Measurements from ENCODE around the gene NEK9.
A peak's percentile ranks its signal among the peaks of the same experiment; 100 is the strongest.

The NEK9 gene

DNA sequence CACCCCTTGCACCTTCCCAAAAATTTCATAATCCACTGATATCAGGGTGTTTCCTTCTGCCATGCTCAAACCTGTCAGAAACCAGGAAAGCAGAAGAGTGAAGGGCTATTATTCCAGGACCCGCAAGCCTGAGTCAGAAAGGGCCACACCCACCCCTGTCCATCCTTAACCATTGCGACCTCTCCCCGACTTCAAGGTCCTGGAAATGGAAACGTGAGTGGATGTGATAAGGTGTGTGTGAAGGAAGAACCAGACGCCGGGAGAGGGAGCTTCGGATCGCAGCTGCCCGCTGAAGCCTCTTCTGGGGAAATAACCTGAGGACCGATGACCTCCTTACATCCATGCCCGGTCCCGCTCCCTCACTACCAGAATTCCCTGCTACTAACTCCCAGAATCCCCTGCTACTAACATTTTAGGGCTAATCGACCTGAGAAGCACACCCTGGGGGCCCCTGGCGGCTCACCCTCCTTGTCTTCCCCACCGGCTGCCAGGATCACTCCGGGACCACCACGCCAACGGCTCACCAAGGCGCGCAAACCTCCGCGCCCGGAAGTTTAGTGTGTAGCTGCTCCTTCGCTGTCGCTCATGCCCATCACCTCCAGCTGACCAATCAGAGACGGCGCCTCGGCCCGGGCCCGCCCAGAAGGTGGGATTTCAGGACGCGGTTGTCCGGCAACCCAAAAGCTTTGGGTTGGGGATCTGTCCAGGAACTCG is 63.2 kb downstream of the NEK9 start, which contains the start of gene ACYP1:
TSS of gene ACYP1 (minus strand) at position 534 of the 714 bp plus-strand sequence. CDS start at position 63, 471 bp downstream.
- DNase-seq: peak; percentile 39

DNA sequence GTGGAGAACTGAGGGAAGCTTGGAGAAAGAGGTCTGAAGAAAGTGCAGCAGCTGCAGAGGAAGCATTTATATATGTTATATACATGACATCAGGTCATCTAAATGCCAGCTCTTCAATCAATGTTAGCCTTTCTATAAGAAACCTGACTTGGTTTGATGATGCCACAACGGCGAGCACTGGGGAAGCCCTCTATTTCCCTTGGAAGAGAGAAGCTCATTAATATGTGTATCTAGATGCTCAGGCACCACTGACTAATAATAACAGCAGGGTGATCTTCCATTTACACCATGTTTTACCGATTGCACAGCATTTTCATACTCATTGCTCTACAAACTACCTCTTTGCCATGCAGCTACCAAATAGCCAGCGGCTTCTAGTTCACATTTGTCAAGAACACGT is 63.8 kb downstream of the NEK9 start:
- DNase-seq: no peak

DNA sequence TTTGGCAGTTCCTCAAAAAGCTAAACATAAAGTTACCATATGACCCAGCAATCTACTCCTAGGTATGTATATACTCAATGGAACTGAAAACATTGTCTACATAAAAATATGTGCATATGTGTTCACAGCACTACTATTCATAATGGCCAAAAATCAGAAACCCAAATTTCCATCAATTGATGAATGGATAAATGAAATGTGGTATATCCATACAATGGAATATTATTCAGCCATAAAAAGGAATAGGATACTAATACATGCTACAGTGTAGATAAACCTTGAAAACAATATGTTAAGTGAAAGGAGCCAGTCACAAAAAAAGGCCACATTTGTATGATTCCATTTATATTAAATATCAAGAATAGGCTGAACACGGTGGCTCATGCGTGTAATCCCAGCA is 66.4 kb downstream of the NEK9 start:
- DNase-seq: no peak

DNA sequence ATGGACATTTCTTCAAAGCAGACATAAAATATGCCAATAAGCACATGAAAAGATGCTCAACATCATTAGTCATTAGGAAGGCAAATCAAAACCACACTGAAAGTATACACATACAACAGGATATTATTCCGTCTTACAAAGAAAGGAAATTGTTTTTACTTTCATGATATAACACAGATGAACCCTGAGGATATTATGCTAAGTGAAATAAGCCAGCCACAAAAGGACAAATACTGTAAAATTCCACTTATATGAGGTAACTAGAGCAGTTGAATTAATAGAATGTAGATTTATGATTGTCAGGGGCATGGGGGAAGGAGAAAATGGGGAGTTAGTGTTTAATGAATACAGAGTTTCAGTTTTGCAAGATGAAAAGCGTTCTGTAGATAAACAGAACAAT is 67.2 kb downstream of the NEK9 start:
- no peak for DNase-seq

DNA sequence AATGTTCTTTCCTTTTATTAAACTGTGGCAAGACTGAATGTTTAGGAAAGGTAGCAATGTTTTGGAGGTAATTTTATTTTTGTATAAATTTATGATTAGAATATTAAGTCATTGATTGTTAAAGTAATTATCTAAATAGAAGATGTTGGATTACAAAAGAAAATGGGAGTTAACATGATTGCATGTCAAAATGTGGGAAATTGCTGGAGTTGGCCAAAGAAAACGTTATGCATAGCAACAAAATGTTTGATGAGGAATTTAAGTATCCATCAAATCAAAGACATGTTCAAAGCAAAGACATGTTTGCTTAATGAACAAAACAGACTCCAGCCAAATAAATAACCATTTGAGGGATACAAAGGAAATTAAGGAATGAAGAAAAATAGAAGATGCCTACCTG is 72.4 kb downstream of the NEK9 start:
- no peak for DNase-seq

DNA sequence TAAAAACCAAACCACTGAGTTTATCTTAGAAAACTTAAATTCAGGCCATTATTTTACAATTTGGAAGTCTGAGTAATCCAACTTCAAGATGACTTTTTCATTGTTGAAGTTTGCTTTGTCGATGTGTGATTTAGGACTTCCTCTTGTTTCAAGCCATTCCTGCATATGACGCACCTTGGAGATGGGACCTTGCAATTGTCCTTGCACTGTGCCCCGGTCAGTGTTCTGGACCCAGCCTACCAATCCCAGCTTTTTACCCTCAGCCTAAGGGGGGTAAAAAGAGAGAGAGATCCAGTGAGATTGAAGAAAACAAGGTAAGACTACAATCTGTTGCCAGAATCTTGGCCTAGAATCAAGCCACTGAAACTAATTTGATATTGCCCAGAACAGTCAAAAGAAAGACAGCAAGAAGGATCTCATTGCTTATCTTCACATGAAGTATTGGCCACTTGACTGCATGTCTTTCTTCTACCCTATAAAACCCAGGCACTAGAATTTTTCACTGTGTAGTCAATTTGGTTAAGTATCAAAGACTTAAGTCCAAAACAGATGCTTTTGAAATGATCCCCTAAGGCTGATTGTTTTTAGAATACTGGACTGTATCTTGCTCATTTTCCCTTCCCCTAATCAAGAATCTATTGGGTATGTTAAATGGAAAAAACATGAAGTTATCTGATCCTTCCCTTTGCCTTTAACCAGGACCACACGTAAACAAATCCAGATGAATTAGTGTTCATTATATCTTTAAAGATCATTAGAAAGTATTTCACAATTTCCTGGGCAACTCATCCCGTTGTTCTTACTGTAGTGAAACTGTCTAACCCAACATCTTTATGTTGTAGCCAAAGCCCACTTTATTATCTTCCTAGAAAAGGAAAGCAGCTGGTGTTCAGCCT is 73.2 kb downstream of the NEK9 start:
- DNase-seq: no peak

DNA sequence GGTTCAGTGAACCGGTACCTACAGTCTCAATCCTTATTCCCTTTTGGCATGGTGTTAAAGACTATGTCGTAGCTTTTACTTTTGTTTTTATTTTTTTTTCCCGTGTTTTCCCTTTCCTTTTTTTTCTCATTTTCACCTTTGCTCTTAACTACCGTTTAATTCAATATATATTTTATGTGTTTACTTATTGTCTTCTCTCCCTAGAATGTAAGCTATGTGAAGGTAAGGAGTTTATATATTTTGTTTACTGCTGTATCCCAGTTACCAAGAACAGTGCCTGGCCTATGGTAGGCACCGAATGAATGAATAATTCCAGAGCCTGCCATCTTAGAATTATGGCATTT is 75.3 kb downstream of the NEK9 start:
- DNase-seq: no peak

DNA sequence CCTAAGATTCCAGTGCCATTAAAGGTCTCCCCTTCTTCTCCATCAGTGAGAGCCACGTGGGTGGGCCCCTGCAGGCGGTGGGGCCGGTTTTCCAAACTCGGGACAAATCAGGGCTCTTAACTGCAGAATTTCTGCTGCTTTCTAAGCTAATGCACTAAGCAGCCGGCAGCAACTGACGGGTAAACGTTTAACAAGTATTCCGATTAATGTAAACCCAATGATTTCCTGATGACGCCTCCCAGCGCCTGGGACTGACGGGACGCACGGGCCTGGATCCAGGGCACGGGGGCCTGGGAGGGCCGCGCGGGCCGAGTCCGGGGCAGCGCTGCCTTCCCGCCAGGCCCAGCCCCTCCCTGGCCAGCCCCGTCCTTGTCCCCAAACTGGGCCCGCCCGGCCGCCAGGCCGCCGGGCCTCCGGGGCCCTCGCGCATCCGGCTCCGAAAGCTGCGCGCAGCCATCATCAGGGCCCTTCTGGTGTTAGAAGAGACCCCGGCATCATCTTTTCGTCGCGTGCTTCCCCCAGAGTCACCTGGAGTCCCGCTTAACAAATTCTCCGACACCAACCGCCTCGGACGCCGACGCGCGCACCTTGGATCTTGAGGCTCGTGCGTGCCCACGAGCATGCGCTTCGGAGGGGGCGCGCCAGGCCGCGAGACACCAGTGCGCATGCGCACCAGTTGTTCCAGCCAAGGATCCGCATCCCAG is 75.8 kb downstream of the NEK9 start, which contains the start of gene MLH3:
TSS of gene MLH3 (minus strand) at position 616 of the 704 bp plus-strand sequence. CDS start 1,812 bp downstream, outside the sequence.
- no peak for DNase-seq

DNA sequence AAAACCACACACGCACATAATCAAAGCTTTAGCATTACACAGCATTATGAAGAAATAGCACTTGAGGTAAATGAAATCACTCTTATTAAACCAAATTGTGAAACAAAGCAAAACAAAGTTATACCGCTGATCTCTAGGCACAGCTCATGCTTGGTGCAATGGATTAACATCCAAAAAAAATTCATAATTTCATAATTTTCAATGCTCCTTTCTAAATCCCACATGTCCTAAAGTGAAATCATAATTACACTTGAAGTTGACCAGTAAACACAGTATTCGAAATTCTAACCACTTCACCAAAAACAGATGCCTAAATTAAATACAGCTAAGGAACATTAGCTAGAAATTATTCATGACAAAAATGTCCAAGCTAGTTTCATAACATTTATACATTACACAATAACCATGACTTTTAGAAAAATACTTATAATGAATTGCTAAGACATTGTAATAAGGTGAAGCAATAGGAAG is 77.1 kb downstream of the NEK9 start:
- DNase-seq: no peak

DNA sequence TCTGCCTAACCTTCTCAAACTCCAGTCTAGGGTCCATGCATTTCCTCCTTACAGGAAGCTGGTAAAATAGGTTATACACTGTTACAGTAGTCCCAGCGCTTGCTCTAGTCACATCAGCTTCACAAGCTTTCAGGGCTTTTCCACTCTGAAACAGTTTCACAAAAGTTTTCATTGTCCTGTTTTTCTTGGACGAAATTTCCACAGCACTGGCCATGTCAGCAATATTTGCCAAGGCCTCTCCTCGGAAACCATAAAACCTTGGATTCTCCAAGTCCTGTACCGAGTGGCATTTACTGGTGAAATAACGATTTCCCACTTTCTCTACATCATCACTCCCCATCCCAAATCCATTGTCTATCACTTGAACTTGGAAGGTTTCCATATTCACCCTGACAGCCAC is 77.7 kb downstream of the NEK9 start:
- no peak for DNase-seq

DNA sequence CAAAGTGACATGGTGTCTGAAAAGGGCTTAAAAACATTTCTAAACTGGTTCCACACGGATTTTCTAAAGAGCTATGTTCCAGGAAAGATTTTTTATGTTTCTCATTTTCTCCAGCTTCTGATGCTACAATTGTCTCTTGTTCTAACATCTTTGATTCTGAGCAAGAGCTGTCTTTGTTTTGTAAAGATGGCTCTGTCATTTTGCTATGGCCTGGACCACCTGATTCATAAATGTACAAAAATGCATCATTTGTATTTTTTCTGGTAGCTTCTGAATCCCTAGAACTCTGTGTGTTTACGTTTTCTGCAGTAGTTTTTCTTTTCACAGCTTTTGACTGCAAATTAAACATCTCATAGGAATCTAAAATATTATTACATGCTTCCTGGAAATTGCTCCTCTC is 78.7 kb downstream of the NEK9 start:
- no peak for DNase-seq

DNA sequence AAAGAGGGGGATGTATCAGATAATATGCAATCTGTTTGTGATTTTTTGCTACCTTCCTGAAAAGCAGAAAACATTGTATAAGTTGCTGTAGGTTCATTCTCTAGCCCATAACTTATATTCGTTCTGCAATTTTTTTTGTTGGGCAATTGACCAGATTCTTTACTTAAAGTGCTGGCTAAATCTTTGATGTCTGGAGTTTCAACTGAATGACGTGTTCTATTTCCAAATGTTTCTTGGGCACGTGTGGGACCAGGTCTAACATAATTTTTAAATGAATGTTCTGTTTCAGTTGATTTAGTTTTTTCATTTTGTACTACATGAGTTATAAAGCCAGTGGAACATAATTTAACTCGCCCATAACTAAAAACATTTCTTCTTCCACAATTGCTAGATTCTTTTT is 79.3 kb downstream of the NEK9 start:
- no peak for DNase-seq

DNA sequence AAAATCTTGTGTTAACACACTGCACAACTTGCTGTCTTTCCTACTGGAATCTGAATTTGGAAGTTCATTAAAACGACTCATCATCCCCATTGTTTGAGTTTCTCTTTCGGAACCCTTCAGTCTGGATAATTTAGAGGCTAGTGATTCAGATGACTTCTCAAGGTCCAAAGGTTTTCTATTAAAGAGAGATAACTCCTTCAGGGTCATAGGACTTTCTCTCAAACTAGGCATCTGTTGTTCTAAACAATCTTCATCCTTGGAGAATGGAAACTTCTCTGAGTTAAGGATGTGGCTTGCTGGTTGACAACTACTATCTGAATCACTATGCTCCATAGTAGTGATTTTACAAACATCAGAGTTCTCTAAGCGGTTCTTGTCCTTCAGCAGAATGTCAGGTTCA is 79.9 kb downstream of the NEK9 start:
- DNase-seq: no peak

DNA sequence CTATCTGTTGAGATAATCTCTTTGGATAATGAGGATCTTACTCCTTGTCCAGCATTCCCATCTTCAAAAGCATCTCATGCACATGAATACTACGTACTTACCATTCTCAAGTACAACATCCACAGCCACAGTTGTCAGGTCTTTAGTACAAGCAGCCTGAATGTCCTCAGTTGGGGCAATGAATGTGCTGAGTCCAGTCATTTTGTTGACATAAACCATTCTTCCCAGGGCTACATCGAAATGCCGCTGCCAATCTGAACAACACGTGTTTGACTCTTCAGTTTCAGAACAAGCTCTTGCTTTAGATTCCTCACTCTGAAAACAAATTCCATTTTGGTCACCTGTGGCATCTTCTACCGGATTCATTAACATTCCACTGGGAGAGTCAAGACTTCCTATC is 80.6 kb downstream of the NEK9 start:
- no peak for DNase-seq

DNA sequence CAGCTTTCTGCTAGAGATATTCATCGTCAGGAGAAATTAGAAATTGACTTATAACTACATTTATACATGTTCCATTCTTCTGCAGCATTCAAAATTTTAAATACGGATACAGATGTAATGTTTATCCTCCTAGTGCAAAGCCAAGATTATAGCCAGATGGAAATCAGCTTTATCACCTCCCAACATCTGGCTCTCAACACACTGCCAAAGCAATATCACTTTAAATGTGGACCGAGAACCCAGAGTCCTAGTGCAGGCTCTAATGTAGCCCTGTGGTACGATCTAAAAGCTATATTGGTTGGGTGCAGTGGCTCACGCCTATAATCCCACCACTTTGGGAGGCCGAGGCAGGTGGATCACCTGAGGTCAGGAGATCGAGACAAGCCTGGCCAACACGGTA is 82.1 kb downstream of the NEK9 start:
- no peak for DNase-seq

DNA sequence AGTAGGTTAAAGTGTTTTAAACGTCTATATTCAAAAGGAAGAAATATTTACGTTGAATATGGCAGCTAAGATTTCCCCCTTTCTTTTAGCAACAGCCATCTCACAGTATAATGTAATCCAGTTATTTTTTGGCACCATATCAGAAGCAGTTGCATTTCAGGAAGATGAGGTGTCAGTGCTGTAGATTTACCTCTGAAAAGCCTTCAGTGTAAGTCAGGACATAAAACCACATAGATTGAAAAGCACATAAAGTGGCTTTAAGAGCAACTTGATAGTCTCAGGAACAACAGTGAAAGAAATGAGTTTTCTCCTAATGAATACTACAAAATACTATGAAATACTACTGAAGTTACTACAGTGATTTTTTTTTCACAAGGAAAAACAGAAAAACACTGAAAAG is 82.5 kb downstream of the NEK9 start:
- no peak for DNase-seq

DNA sequence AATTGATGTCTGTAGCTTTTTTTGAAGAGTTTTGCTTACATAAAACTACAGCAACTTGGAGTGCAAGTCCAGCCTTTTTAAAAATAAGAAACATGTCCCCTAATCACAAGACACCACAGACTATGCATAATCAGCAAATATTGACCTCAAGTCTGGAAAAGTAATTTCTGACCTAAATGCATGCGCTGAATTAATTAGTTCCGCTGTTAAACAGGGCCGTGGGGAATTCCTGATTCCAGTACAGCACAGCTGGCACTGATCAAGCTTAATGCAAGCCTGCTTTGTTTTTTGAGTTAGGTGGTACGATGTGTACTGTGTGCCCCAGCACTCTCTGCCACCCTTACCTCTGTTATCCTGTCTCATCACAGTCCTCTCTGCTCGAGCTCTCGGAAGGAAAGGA is 84.8 kb downstream of the NEK9 start:
- DNase-seq: no peak

DNA sequence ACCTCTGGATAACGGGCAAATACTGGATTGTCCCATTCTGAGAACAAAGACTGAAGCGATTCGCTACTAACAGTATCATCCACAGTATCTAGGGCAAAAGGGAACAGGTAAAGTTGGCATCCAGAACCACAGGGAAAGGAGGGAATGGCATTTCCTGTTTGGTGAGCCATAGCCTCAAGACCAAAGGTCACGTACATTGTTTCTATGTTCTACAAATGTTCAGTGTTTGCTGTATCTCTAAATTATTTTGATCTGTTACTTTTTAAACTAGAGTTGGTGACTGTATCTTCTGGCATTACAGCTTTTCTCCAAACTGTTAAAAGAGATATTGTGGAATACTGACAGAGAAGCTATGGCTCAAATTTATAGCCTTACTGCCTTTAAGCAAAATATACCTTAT is 85.2 kb downstream of the NEK9 start:
- no peak for DNase-seq

DNA sequence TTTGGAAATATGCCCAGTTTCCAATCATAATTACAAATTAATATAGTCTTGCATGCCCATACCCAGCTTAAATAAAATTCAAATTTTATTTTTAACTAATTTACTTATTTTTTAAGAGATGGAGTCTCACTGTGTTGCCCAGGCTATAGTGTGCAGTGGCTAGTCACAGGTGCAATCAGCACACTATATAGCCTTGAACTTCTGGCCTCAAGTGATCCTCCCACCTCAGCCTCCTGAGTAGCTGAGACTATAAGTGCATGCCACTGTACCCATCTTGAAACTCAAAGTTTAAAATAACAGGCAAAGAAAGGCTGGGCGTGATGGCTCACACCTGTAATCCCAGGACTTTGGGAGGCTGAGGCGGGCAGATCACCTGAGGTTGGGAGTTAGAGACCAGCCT is 85.9 kb downstream of the NEK9 start:
- DNase-seq: no peak

DNA sequence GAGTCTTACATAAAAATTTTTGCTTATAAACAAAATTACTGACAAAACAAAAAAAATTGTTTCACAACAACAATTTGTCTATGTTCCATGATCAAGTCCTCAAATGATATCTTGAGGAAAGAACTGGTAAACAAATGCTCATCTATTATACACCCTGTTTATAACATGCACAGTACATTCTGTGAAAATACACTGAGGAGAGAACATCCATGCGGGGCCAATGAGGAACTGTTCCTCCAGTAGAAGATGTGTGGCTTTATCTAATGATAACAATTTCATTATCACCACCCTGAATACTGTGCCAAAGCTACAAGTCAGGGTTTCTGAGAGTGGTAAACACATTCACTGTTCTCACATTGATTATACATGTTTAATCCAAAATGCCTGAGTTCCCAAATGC is 86.3 kb downstream of the NEK9 start:
- no peak for DNase-seq

DNA sequence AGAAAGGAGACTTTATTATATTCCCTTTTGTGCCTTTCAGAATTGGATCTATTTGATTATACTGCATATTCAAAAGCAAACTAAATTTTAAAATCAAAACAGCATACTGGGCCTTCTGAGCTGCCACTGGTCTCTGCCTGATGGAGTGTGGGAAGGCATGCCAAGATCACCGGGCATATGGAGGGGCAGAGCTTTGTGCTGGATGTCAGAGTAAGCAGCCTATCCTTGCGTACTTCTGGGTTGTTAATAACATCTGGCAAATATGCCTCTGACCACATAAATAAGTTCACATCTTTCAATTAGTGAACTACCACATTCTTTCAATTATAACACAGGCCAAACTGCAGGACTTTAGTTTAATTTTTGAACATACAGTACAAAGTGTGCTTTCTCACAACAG is 93.9 kb downstream of the NEK9 start:
- no peak for DNase-seq

DNA sequence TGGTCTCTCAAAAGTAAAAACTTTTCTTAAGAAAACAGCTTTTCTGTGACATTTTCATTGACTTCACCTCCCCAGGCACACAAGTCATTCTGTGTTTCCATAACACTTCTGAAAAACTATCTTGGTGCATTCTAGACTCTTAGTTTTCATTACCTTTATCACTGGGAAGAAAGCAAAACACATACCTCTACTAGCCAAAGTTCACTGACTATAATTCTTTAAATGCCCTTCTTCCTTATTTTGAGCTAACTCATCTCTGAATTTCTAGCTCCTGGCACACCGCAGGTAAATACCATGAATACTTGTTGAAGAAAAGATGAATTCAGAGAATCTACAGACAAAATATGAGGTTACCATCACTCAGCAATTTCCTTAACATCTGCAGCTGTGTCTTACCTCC is 96.7 kb downstream of the NEK9 start:
- DNase-seq: no peak

Measured in GOT3 (cell line).